Measurements from ENCODE around the gene STIP1. TPM values are rescaled to one million over a fixed set of nuclear protein-coding genes. Genes with fewer than 3 reads are reported as not detected.
A peak's percentile ranks its signal among the peaks of the same experiment; 100 is the strongest.

Gene STIP1
- total and polyA plus RNA-seq, 9 of the 15 experiments (the other 6 are each of a cell fraction or from before 2014, with no cell fraction given), result 58.1 to 465 (median 346) TPM

- Histone ChIP-seq H3K9ac (ENCODE audit: insufficient read depth in 1 of 2, low read depth in 2 of 2, low read length in 2 of 2) (peak overlapping the region in 1 of 2 experiments; percentile 95; a peak in 2 of 4 replicates), H2AFZ (ENCODE audit: low read depth, low read length) (no peak overlapping the region), H3K27me3 (ENCODE audit: control insufficient read depth in 2 of 2, insufficient read depth in 2 of 2, low read length in 2 of 2) (no peaks in the 10 kb centered on the region), H3K27ac (ENCODE audit: extremely low read depth, low read depth, low read length) (no peak overlapping the region), H4K20me1 (replicated peaks; ENCODE audit: control insufficient read depth, insufficient read depth, low read length) (peaks cover 7% of the 10 kb centered on the region), H3K4me3 (no peak overlapping the region), H3K9me1 (ENCODE audit: control insufficient read depth, insufficient read depth, low read length) (no peaks in the 10 kb centered on the region), H3K4me2 (ENCODE audit: insufficient read depth, low read length) (no peak overlapping the region), H3K4me1 (replicated peaks in 1 of 2; ENCODE audit: control insufficient read depth in 2 of 2, insufficient read depth in 2 of 2, low read length in 2 of 2) (peaks cover 25 to 79% of the 10 kb centered on the region in 2 experiments), H3K36me3 (ENCODE audit: control insufficient read depth, insufficient read depth, low read length) (peaks cover 42% of the 10 kb centered on the region; the same call in 2 of the 3 replicates), H3K9me3 (replicated peaks; ENCODE audit: control insufficient read depth, insufficient read depth, low read depth, low read length) (no peaks in the 10 kb centered on the region), H3K79me2 (ENCODE audit: control insufficient read depth, insufficient read depth, low read length) (peaks cover 27% of the 10 kb centered on the region)
- CTCF ChIA-PET (ENCODE audit: low intra/inter-chr PET ratio), result no interaction called here
- ATAC-seq (no peak), DNase-seq (ENCODE audit: extremely low read depth in 1 of 4, low spot score in 3 of 4) (no peak), FAIRE-seq (no peak)
- 77% methylated on average over 8 of the region's 8 CpGs for WGBS (ENCODE audit: insufficient coverage, low coverage, missing lambda C conversion rate)
- TSS peak; percentile 58 for BruUV-seq (replicated peaks)
- in situ Hi-C loops (cut with MboI) (no loop called here), intact Hi-C loops (cut with micrococcal nuclease) (no loop called here)
- POLR2A ChIA-PET, result interaction anchor here (0.6 to 1.1 kb wide), 2 partner anchors 8 to 17 kb away, joined by 3 to 5 read pairs; no protein-coding TSS in a partner anchor
- TF ChIP-seq RB1 (IDR thresholded peaks at IDR 0.05; ENCODE audit: low read depth) (0 out of 2 replicates have a peak, but pooled peaks have one; percentile 4), KDM1A (IDR thresholded peaks at IDR 0.05) (peak; percentile 20 to 23; a peak in 1 of 4 replicates), POLR3A (IDR thresholded peaks at IDR 0.05; ENCODE audit: borderline replicate concordance, extremely low read depth, insufficient read depth, insufficient read length) (no peak), BCOR (IDR thresholded peaks at IDR 0.05) (peak; percentile 63; the same call in 1 of the 2 replicates), RBM39 (optimal IDR thresholded peaks at IDR 0.05; ENCODE audit: low read depth, low read length) (no peak)
- TF ChIP-seq, protein P1, sequence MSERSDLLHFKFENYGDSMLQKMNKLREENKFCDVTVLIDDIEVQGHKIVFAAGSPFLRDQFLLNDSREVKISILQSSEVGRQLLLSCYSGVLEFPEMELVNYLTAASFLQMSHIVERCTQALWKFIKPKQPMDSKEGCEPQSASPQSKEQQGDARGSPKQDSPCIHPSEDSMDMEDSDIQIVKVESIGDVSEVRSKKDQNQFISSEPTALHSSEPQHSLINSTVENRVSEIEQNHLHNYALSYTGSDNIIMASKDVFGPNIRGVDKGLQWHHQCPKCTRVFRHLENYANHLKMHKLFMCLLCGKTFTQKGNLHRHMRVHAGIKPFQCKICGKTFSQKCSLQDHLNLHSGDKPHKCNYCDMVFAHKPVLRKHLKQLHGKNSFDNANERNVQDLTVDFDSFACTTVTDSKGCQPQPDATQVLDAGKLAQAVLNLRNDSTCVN (CRISPR knock-in tag; IDR thresholded peaks at IDR 0.05), result no peak
Measured at GRCh38 chr11:64253043-64253442, 67.1 kb downstream of the STIP1 start.
